A549 (cell line): ENCODE data around the gene TRPM2. TPM values are rescaled to one million over a fixed set of nuclear protein-coding genes. Genes with fewer than 3 reads are reported as not detected.

Experiments
- ATAC-seq, 2 experiments: fragments of 200-7000 bp in 1 of 2; fragments of >200 bp in 1 of 2; cut with Nextera tagmentation in 1 of 2; cut with Tn5 transposase in 1 of 2; 3 replicates each; pipeline versions ENCODE4 v1.8.0 to v1.9.1; 2018 to 2020; ENCODE audit warnings: mild to moderate bottlenecking in 1 of 2, moderate library complexity in 1 of 2
- CTCF ChIA-PET: fragments of 300-600 bp; sonication (Branson Sonifier 250); formaldehyde crosslinking; extraction: SDS; loops from one replicate; lab custom pipeline; 2021; ENCODE audit warnings: antibody characterized with exemption, inconsistent platforms; lab: Yijun Ruan, JAX
- POLR2A ChIA-PET: fragments of 350-600 bp; formaldehyde crosslinking; extraction: SDS; loops from one replicate; lab custom pipeline; 2021; ENCODE audit warnings: antibody characterized with exemption, inconsistent platforms; lab: Yijun Ruan, JAX
- DNase-seq, 2 experiments: peaks; one replicate each; pipeline versions ENCODE4 v3.0.0 to v3.0.0-alpha.2; 2011 to 2016; ENCODE audit warnings: low read depth in 1 of 2, low spot score in 1 of 2
- FAIRE-seq: peaks from 2 replicates; lab custom pipeline; 2011; peaks lifted over from hg19 to GRCh38; lab: Jason Lieb, UNC
- H3K27ac ChIP-seq, 2 experiments: fragments of >200 bp; sonication (Bioruptor Twin); formaldehyde crosslinking; 3 replicates each; pipeline ENCODE4 v1.5.1; 2016 to 2017
- H3K4me1 ChIP-seq: fragments of >200 bp; sonication (Bioruptor Twin); formaldehyde crosslinking; 3 replicates; pipeline ENCODE4 v1.6.1; 2016
- H3K4me2 ChIP-seq: fragments of >200 bp; sonication (Bioruptor Twin); formaldehyde crosslinking; 3 replicates; pipeline ENCODE4 v1.6.1; 2016
- H3K4me3 ChIP-seq: fragments of >200 bp; sonication (Bioruptor Twin); formaldehyde crosslinking; 3 replicates; pipeline ENCODE4 v1.5.1; 2016
- H3K9me3 ChIP-seq: fragments of >200 bp; sonication (Bioruptor Twin); formaldehyde crosslinking; 3 replicates; pipeline ENCODE4 v1.6.1; 2016
- CBX8 ChIP-seq: fragments of 200-600 bp; sonication (generic); IDR thresholded peaks from 2 replicates; pipeline ENCODE4 v1.6.1; 2016
- CHD2 ChIP-seq: fragments of 150-350 bp; IDR thresholded peaks from 2 replicates; pipeline ENCODE4 v1.6.1; 2014; ENCODE audit warnings: low read length; ENCODE audit not compliant: partially characterized antibody
- ESRRA ChIP-seq: fragments of 150-350 bp; IDR thresholded peaks from 2 replicates; pipeline ENCODE4 v1.6.1; 2014; ENCODE audit warnings: mild to moderate bottlenecking, low read length, borderline replicate concordance
- FOSB ChIP-seq: fragments of 250-450 bp; sonication (Bioruptor Pico); IDR thresholded peaks from 2 replicates; pipeline ENCODE4 v1.5.0; 2020; ENCODE audit warnings: mild to moderate bottlenecking, moderate library complexity
- FOSL2 ChIP-seq, 2 experiments: fragments of 450-650 bp in 1 of 2; fragments of >200 bp in 1 of 2; sonication (Bioruptor Twin) in 1 of 2; formaldehyde crosslinking; IDR thresholded peaks; 2 replicates each; pipeline versions ENCODE4 v1.5.0 to v1.6.1; 2016 to 2020; ENCODE audit warnings: mild to moderate bottlenecking in 1 of 2, moderate library complexity in 1 of 2
- HOXB5 ChIP-seq: fragments of 250-450 bp; sonication (Bioruptor Pico); IDR thresholded peaks from 2 replicates; pipeline ENCODE4 v1.5.0; 2020; ENCODE audit warnings: mild to moderate bottlenecking, moderate library complexity
- JUN ChIP-seq, 2 experiments: fragments of >200 bp; sonication (Bioruptor Twin); formaldehyde crosslinking; IDR thresholded peaks; 2 replicates in 1 of 2; 3 replicates in 1 of 2; pipeline ENCODE4 v1.6.1; 2016 to 2017
- JUNB ChIP-seq: fragments of >200 bp; sonication (Bioruptor Twin); formaldehyde crosslinking; IDR thresholded peaks from 2 replicates; pipeline ENCODE4 v1.6.1; 2016
- KDM5A ChIP-seq: fragments of 200-600 bp; sonication (generic); IDR thresholded peaks from 2 replicates; pipeline ENCODE4 v1.6.1; 2016; ENCODE audit warnings: antibody characterized with exemption, mild to moderate bottlenecking
- RARB ChIP-seq: fragments of 250-450 bp; sonication (Bioruptor Pico); IDR thresholded peaks from 2 replicates; pipeline ENCODE4 v1.8.0; 2021; ENCODE audit warnings: mild to moderate bottlenecking, moderate library complexity
- SMC3 ChIP-seq: fragments of >200 bp; sonication (Bioruptor Twin); formaldehyde crosslinking; IDR thresholded peaks from 3 replicates; pipeline ENCODE4 v1.6.1; 2018; ENCODE audit warnings: inconsistent platforms
- TFCP2L1 ChIP-seq: fragments of 250-450 bp; sonication (Bioruptor Pico); IDR thresholded peaks from 2 replicates; pipeline ENCODE4 v1.5.0; 2021; ENCODE audit warnings: mild to moderate bottlenecking
- ZNF302 ChIP-seq: fragments of 250-450 bp; sonication (Bioruptor Pico); IDR thresholded peaks from 2 replicates; pipeline ENCODE4 v1.9.0; 2021; ENCODE audit warnings: inconsistent platforms, mild to moderate bottlenecking, moderate library complexity
- ZSCAN20 ChIP-seq: fragments of 250-450 bp; sonication (Bioruptor Pico); IDR thresholded peaks from 2 replicates; pipeline ENCODE4 v1.8.0; 2022; ENCODE audit warnings: mild to moderate bottlenecking, moderate library complexity
- WGBS: methylation state at CpG from one replicate; pipeline ENCODE4 v1.1.6; 2017; ENCODE audit errors: missing lambda C conversion rate; 5-methylcytosine and 5-hydroxymethylcytosine counted together
- polyA plus RNA-seq, 4 experiments: library from polyadenylated mRNA; depleted of rRNA in 3 of 4; stranded (reverse); fragments of >200 nt; fragmentation: RNase III in 1 of 4; extraction: RNeasy Plus Mini Kit Qiagen cat#74134 plus additional on column Dnase treatment in 1 of 4; gene quantifications; 2 replicates in 3 of 4; 3 replicates in 1 of 4; pipeline ENCODE4 v1.2.3, GENCODE V29; 2011 to 2017
- TF ChIP-seq, protein P1 (sequence below): IDR thresholded peaks from 2 replicates; pipeline ENCODE4 v1.6.1; 2012
- TF ChIP-seq, protein P2 (sequence below): fragments of 150-350 bp; IDR thresholded peaks from 2 replicates; pipeline ENCODE4 v1.6.1; 2014; ENCODE audit warnings: low read depth, mild to moderate bottlenecking, low read length
- TF ChIP-seq, protein P3 (sequence below): fragments of >200 bp; sonication (Bioruptor Twin); formaldehyde crosslinking; IDR thresholded peaks from 3 replicates; pipeline ENCODE4 v1.6.1; 2016
- TF ChIP-seq, protein P4 (sequence below): fragments of >200 bp; sonication (Bioruptor Twin); formaldehyde crosslinking; IDR thresholded peaks from 3 replicates; pipeline ENCODE4 v1.5.1; 2016

TRPM2 gene
- polyA plus RNA-seq, 2 of the 4 experiments (the other 2 are of a cell fraction): 3.2 to 5.5 TPM

DNA sequence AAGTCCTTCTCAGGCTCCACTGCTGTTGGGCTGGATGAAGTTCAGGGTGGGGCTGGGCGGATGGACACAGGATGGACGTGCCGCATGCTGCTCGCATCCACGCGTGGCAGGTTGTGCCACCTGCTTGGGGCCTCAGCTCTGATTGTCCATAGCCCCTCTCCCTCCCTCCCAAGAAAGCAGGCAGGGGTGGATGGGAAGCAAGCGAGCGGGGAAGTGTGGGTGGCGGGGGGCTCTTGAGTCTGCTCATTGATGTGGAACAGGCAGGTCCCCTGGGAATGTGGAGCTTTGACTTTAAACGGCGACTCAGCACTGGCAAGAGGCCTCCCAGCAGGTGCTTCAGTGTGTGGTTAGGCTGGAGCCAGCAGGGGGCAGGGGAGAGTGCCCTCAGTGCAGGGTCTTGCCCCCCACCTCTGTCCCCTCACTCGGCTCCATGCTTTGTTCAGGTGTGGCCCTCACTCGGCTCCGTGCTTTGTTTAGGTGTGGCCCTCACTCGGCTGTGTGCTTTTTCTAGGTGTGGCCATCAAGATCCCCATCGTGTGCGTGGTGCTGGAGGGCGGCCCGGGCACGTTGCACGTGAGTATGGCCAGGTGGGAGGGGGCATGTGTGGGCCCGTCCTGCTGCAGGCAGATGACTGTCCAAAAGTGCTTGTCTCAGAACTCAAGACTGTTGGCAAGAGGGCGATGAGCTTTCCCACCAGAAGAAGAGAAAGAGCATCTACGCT, 23.9 kb downstream of the TRPM2 start:
- no peak for TF ChIP-seq KDM5A
- Histone ChIP-seq H3K27ac (no peak overlapping the region), H3K9me3 (no peaks in the 10 kb centered on the region), H3K4me2 (no peak overlapping the region), H3K4me3 (no peak overlapping the region), H3K4me1 (no peaks in the 10 kb centered on the region)
- CTCF ChIA-PET: interaction anchor here (0.7 to 1.7 kb wide), 3 partner anchors 10 to 28 kb away, joined by 3 to 4 read pairs (median 3); no protein-coding TSS in a partner anchor
- peak; percentile 48 to 55; a peak in 3 of 6 replicates for ATAC-seq
- no peak for FAIRE-seq
- POLR2A ChIA-PET: no interaction called here
- DNase-seq: no peak
- WGBS: 51% methylated on average over 10 of the region's 24 CpGs

DNA sequence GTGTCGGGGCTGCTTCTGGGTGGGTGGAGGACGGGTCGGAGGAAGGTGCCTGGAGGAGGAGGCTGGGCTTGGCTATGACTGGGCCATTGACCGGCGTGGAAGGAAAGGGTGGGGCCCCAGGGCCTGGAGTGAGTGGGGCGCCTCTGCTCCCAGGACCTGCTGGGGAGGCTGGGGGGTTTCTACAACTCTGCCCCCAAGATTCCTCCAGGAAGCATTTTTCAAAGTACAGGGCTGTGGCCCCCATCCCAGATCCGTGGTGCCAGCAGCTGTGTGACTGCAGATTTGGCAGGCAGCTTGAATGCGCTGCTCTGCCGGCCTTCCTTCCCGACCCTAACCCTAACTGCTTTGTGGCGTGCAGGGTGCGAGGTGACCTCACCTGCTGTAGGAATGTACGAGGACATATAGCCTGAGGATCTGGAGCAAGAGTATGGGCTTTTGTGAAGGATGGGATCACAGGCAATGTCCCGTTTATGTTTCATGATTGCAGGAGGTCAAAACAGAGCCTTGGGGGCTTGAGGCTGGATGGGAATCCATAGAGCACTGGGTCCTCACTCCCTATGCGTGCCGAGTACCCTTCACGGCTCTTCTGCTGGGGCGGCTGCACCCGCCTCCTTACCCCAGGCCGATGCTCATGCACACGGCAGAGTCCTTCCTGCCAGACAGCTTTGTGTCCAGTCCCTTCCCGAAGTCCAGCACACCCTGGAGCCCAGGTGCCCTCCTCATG, 24.7 kb downstream of the TRPM2 start:
- Histone ChIP-seq H3K4me2 (no peak overlapping the region), H3K27ac (no peak overlapping the region), H3K4me1 (no peaks in the 10 kb centered on the region)
- CTCF ChIA-PET: interaction anchor here (1.2 to 1.7 kb wide), 2 partner anchors 10 to 16 kb away, joined by 3 to 4 read pairs; no protein-coding TSS in a partner anchor
- TF ChIP-seq RARB (CRISPR knock-in tag) (no peak), ESRRA (no peak), JUNB (no peak), HOXB5 (CRISPR knock-in tag) (no peak), FOSB (CRISPR knock-in tag) (no peak)
- TF ChIP-seq, protein P1, sequence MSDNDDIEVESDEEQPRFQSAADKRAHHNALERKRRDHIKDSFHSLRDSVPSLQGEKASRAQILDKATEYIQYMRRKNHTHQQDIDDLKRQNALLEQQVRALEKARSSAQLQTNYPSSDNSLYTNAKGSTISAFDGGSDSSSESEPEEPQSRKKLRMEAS: no peak
- TF ChIP-seq, all 56 proteins: peak for 0
- Histone ChIP-seq H3K9me3 (no peaks in the 10 kb centered on the region), H3K4me3 (no peak overlapping the region)
- POLR2A ChIA-PET: no interaction called here
- DNase-seq (no peak), FAIRE-seq (no peak), ATAC-seq (no peak; a peak in 1 of 6 replicates)
- WGBS: 56% methylated on average over 14 of the region's 22 CpGs

DNA sequence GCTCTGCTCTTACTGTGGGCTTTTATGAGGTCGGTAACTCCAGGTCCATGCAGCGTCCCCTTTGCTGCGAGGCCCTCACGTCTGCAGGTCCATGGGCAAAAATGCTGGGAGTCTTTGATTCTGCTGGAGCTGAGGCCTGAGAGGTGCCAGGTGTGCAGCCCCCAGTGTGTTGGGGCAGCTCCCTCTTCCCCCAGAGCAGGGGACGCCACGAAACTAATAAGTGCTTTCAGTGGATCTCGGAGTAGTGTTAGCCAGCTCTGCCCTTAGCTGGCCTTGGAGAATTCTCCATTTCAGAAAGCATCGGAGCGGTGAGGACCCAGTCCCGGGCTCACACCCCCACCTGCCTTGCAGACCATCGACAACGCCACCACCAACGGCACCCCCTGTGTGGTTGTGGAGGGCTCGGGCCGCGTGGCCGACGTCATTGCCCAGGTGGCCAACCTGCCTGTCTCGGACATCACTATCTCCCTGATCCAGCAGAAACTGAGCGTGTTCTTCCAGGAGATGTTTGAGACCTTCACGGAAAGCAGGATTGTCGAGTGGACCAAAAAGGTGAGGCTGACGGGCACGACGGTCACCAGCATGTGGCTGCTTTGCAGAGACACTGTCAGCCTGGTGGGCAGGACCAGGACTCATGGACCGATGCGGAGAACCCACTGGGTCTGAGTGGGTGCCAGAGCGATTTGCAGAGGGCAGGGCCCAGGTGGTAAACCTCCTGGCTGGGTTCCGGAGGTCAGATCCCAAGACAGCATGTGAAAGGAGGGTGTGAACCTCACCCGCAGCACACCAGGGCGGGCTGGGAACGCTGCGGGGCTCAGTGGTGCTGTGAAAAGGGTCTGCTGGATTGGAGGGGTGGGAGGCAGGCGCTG, 25.5 kb downstream of the TRPM2 start:
- Histone ChIP-seq H3K4me2 (no peak overlapping the region), H3K27ac (no peak overlapping the region), H3K4me1 (no peaks in the 10 kb centered on the region), H3K4me3 (no peak overlapping the region), H3K9me3 (no peaks in the 10 kb centered on the region)
- POLR2A ChIA-PET: no interaction called here
- FAIRE-seq: no peak
- TF ChIP-seq FOSL2 (IDR thresholded peaks at IDR 0.05) (no peak), FOSL2 (CRISPR knock-in tag; IDR thresholded peaks at IDR 0.05) (no peak), CHD2 (no peak)
- 67% methylated on average over 16 of the region's 34 CpGs for WGBS
- CTCF ChIA-PET: interaction anchor here (1.7 kb wide), 1 partner anchor 15 kb away, joined by 4 read pairs; no protein-coding TSS in a partner anchor
- no peak for DNase-seq
- no peak for ATAC-seq

DNA sequence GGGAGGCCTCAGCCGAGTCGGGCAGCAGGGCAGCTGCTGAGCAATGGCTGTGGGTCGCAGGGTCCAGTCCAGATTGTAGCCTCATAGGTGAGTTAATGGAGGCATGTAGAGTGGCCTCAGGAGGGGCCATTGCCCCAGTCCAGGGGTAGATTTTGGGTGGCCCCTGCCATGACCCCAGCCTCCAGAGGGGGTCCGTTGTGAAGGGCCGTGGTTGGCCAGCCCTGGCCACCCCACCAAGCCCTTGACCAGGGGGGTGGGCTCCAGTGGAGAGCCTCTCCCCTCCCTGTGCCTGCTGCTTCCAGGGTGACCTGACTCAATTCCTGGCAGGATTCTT, 26.1 kb downstream of the TRPM2 start:
- ATAC-seq (no peak), DNase-seq (no peak), FAIRE-seq (no peak)
- WGBS: 22% methylated on average over 5 of the region's 5 CpGs
- H3K4me1 ChIP-seq: no peaks in the 10 kb centered on the region
- no peak overlapping the region for H3K27ac ChIP-seq
- POLR2A ChIA-PET: no interaction called here
- no peak overlapping the region for H3K4me3 ChIP-seq
- CTCF ChIA-PET: no interaction called here
- H3K4me2 ChIP-seq: no peak overlapping the region
- H3K9me3 ChIP-seq: 0 out of 3 replicates have a peak, but pooled peaks cover 3% of the 10 kb centered on the region
- TF ChIP-seq ZSCAN20 (CRISPR knock-in tag) (no peak), SMC3 (no peak), TFCP2L1 (CRISPR knock-in tag) (no peak), CBX8 (no peak), JUN (IDR thresholded peaks at IDR 0.05) (no peak), RARB (CRISPR knock-in tag) (no peak), ZNF302 (CRISPR knock-in tag) (no peak)
- TF ChIP-seq, protein P2, sequence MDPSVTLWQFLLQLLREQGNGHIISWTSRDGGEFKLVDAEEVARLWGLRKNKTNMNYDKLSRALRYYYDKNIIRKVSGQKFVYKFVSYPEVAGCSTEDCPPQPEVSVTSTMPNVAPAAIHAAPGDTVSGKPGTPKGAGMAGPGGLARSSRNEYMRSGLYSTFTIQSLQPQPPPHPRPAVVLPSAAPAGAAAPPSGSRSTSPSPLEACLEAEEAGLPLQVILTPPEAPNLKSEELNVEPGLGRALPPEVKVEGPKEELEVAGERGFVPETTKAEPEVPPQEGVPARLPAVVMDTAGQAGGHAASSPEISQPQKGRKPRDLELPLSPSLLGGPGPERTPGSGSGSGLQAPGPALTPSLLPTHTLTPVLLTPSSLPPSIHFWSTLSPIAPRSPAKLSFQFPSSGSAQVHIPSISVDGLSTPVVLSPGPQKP: no peak
- TF ChIP-seq, protein P3, sequence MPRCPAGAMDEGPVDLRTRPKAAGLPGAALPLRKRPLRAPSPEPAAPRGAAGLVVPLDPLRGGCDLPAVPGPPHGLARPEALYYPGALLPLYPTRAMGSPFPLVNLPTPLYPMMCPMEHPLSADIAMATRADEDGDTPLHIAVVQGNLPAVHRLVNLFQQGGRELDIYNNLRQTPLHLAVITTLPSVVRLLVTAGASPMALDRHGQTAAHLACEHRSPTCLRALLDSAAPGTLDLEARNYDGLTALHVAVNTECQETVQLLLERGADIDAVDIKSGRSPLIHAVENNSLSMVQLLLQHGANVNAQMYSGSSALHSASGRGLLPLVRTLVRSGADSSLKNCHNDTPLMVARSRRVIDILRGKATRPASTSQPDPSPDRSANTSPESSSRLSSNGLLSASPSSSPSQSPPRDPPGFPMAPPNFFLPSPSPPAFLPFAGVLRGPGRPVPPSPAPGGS: no peak
- TF ChIP-seq, protein P4, sequence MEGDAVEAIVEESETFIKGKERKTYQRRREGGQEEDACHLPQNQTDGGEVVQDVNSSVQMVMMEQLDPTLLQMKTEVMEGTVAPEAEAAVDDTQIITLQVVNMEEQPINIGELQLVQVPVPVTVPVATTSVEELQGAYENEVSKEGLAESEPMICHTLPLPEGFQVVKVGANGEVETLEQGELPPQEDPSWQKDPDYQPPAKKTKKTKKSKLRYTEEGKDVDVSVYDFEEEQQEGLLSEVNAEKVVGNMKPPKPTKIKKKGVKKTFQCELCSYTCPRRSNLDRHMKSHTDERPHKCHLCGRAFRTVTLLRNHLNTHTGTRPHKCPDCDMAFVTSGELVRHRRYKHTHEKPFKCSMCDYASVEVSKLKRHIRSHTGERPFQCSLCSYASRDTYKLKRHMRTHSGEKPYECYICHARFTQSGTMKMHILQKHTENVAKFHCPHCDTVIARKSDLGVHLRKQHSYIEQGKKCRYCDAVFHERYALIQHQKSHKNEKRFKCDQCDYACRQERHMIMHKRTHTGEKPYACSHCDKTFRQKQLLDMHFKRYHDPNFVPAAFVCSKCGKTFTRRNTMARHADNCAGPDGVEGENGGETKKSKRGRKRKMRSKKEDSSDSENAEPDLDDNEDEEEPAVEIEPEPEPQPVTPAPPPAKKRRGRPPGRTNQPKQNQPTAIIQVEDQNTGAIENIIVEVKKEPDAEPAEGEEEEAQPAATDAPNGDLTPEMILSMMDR: no peak
